WERI-Rb-1 (cell line): Measurements from ENCODE around the gene OR7G3.

ENCODE experiments used
- DNase-seq: peaks from one replicate; pipeline ENCODE4 v3.0.0-alpha.2; 2020
- H3K27ac ChIP-seq: fragments of 250-450 bp; sonication (Bioruptor Pico); 2 replicates; pipeline ENCODE4 v1.5.1; 2020; ENCODE audit warnings: mild to moderate bottlenecking, moderate library complexity
- H3K27me3 ChIP-seq: fragments of 250-450 bp; sonication (Bioruptor Pico); 2 replicates; pipeline ENCODE4 v1.5.1; 2021; ENCODE audit warnings: mild to moderate bottlenecking, low read depth, moderate library complexity; ENCODE audit not compliant: insufficient read depth, severe bottlenecking
- H3K36me3 ChIP-seq: fragments of 250-450 bp; sonication (Bioruptor Pico); 2 replicates; pipeline ENCODE4 v1.5.1; 2020; ENCODE audit warnings: mild to moderate bottlenecking, moderate library complexity
- H3K4me3 ChIP-seq: 2 replicates; pipeline ENCODE4 v1.5.1; 2011; ENCODE audit warnings: low read depth, mild to moderate bottlenecking, control low read depth, low read length
- H3K9me3 ChIP-seq: fragments of 250-450 bp; sonication (Bioruptor Pico); 2 replicates; pipeline ENCODE4 v1.5.1; 2021; ENCODE audit warnings: mild to moderate bottlenecking, moderate library complexity; ENCODE audit not compliant: severe bottlenecking
- CTCF ChIP-seq: IDR thresholded peaks from 2 replicates; pipeline ENCODE4 v1.5.1; 2011; ENCODE audit warnings: low read depth, mild to moderate bottlenecking, control low read depth, inconsistent platforms, low read length

Gene OR7G3

GRCh38 chr19:9107375-9107774 lies 19.4 kb downstream of the OR7G3 start, which contains the start of gene OR7G2:
Gene OR7G2 (minus strand): TSS chr19:9107475. CDS start chr19:9103243, 4,232 bp downstream.
- Histone ChIP-seq H3K27ac (no peak within 1 kb of the TSS), H3K9me3 (no peaks in the 10 kb centered on the region), H3K4me3 (no peak within 1 kb of the TSS), H3K36me3 (no peaks in the 10 kb centered on the region), H3K27me3 (peaks cover 60% of the 10 kb centered on the region)
- no peak for TF ChIP-seq CTCF
- no peak for DNase-seq

- Histone ChIP-seq H3K36me3 (no peaks in the 10 kb centered on the region), H3K27ac (no peak within 1 kb of the TSS), H3K27me3 (peaks cover 67% of the 10 kb centered on the region), H3K4me3 (no peak within 1 kb of the TSS), H3K9me3 (peaks cover 3% of the 10 kb centered on the region)
- no peak for TF ChIP-seq CTCF
- DNase-seq, result no peak
These were observed 40.0 kb downstream of the OR7G3 start, which contains the start of gene OR1M1 for GRCh38 chr19:9086761-9087160. Gene OR1M1 (plus strand): TSS chr19:9087061. CDS start chr19:9093245, 6,184 bp downstream.

- no peak for TF ChIP-seq CTCF
- H3K36me3 ChIP-seq, result no peaks in the 10 kb centered on the region
- DNase-seq, result no peak
- H3K27ac ChIP-seq, result no peak overlapping the region
- H3K9me3 ChIP-seq, result peaks cover 3% of the 10 kb centered on the region
- peaks cover 68% of the 10 kb centered on the region for H3K27me3 ChIP-seq
- H3K4me3 ChIP-seq, result no peak overlapping the region
These were observed 48.1 kb downstream of the OR7G3 start for GRCh38 chr19:9078651-9079050.

- TF ChIP-seq CTCF, result no peak
- no peaks in the 10 kb centered on the region for H3K36me3 ChIP-seq
- no peak for DNase-seq
- H3K27ac ChIP-seq, result no peak overlapping the region
- H3K27me3 ChIP-seq, result peaks cover 70% of the 10 kb centered on the region
- peaks cover 3% of the 10 kb centered on the region for H3K9me3 ChIP-seq
- no peak overlapping the region for H3K4me3 ChIP-seq
These were observed 49.8 kb downstream of the OR7G3 start for GRCh38 chr19:9076901-9077300.
